ENCODE data around the gene IL36A.

The IL36A gene

DNA sequence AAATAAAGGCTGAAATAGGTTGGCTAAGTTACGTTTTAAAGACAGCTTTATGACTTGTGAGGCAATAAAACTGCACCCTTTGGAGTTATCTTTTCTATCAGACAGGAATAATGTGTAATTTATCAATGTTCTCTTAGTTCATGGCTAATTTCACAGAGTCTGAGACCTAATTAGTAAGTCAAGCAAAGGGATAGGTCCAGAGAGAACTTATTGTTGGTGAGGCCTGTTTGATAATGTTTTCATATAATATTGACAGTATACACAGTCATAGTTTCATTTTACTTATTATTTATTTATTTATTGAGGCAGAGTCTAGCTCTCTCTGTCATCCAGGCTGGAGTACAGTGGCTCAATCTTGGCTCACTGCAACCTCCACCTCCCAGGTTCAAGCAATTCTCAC, 51.9 kb downstream of the IL36A start:
- no peak for TF ChIP-seq EZH2phosphoT487 (IDR thresholded peaks at IDR 0.05; ENCODE audit: low read length)
- TF ChIP-seq, protein P1, sequence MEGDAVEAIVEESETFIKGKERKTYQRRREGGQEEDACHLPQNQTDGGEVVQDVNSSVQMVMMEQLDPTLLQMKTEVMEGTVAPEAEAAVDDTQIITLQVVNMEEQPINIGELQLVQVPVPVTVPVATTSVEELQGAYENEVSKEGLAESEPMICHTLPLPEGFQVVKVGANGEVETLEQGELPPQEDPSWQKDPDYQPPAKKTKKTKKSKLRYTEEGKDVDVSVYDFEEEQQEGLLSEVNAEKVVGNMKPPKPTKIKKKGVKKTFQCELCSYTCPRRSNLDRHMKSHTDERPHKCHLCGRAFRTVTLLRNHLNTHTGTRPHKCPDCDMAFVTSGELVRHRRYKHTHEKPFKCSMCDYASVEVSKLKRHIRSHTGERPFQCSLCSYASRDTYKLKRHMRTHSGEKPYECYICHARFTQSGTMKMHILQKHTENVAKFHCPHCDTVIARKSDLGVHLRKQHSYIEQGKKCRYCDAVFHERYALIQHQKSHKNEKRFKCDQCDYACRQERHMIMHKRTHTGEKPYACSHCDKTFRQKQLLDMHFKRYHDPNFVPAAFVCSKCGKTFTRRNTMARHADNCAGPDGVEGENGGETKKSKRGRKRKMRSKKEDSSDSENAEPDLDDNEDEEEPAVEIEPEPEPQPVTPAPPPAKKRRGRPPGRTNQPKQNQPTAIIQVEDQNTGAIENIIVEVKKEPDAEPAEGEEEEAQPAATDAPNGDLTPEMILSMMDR (IDR thresholded peaks at IDR 0.05; ENCODE audit: low read length), result no peak
- no peak for TF ChIP-seq EZH2 (optimal IDR thresholded peaks at IDR 0.05; ENCODE audit: low read depth, low read length)
- Histone ChIP-seq H3F3A (ENCODE audit: insufficient read depth, low read length) (peaks cover 10% of the 10 kb centered on the region), H3K36me3 (replicated peaks; ENCODE audit: insufficient read depth, low read length) (no peaks in the 10 kb centered on the region), H3K27ac (ENCODE audit: low read length) (no peak overlapping the region), H3K79me2 (ENCODE audit: low read length) (no peaks in the 10 kb centered on the region), H3K9me3 (replicated peaks; ENCODE audit: insufficient read depth, low read length) (no peaks in the 10 kb centered on the region; the same call in 1 of the 2 replicates), H3K27me3 (replicated peaks; ENCODE audit: insufficient read depth, low read length) (no peaks in the 10 kb centered on the region), H3K4me3 (ENCODE audit: low read length) (no peak overlapping the region), H3K4me1 (ENCODE audit: low read length) (peaks cover 12% of the 10 kb centered on the region), H3K9me2 (replicated peaks; ENCODE audit: insufficient read depth, low read length) (no peaks in the 10 kb centered on the region), H2AFZ (ENCODE audit: low read length) (no peak overlapping the region), H3K4me2 (ENCODE audit: low read depth, low read length) (no peak overlapping the region), H4K20me1 (ENCODE audit: insufficient read depth, low read length) (no peaks in the 10 kb centered on the region), H3K9ac (ENCODE audit: low read length) (no peak overlapping the region)
- no peak for DNase-seq
